Neural crest cell (in vitro differentiated cells): ENCODE measurements around the gene HOXD9. TPM values are rescaled to one million over a fixed set of nuclear protein-coding genes. Genes with fewer than 3 reads are reported as not detected.

Experiments used
- DNase-seq: peaks from one replicate; pipeline ENCODE4 v3.0.0; 2021; ENCODE audit warnings: low read depth, mixed read lengths, low spot score
- H3K27ac Mint-ChIP-seq: one replicate; pipeline ENCODE4 v1.8.0; 2021; ENCODE audit warnings: mild to moderate bottlenecking, mixed read lengths; ENCODE audit not compliant: unreplicated experiment
- H3K27me3 Mint-ChIP-seq: 2 replicates; pipeline ENCODE4 v1.8.0; 2021; ENCODE audit warnings: low read depth, mild to moderate bottlenecking, mixed read lengths
- H3K36me3 Mint-ChIP-seq: 2 replicates; pipeline ENCODE4 v1.8.0; 2021; ENCODE audit warnings: low read depth, mild to moderate bottlenecking, mixed read lengths
- H3K4me1 Mint-ChIP-seq: 2 replicates; pipeline ENCODE4 v1.8.0; 2021; ENCODE audit warnings: mixed read lengths
- H3K4me3 Mint-ChIP-seq: one replicate; pipeline ENCODE4 v1.8.0; 2021; ENCODE audit warnings: mild to moderate bottlenecking, mixed read lengths
- H3K9me3 Mint-ChIP-seq: 2 replicates; pipeline ENCODE4 v1.8.0; 2021; ENCODE audit warnings: mixed read lengths
- CTCF ChIP-seq: fragments of 200-600 bp; sonication (generic); conservative IDR thresholded peaks from 2 replicates; pipeline ENCODE4 v1.5.0; 2021; ENCODE audit warnings: antibody characterized with exemption, mild to moderate bottlenecking
- total RNA-seq: library from RNA; stranded (reverse); gene quantifications from 2 replicates; pipeline ENCODE4 v1.2.1, GENCODE V29; 2021

The HOXD9 gene
- total RNA-seq, 1 donor from 2014 or later, result not detected

DNA sequence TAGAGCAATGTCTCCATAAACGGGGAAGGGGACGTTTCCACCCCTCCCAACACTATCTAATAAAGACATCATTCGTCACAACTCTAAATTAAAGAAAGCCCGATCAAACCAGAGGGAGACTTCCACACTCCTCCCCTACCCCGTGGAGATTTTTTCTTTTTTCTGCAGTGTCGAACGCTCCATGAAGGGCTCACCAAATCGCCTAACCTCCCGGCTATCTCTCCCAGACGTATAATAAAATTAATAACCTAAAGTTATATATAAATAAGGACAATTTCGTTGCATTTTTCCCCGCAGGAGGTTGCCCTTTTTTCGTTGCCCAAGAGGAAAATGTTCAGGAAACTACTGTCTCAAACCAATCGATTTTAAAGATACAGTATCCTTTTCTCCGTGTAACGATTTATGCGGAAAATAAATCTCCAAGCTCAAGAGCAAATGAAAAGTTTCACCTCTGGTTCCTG is 41.1 kb upstream of the HOXD9 start:
- Mint-ChIP-seq H3K4me1 (peaks cover 13% of the 10 kb centered on the region), H3K27me3 (peaks cover 96% of the 10 kb centered on the region), H3K9me3 (no peaks in the 10 kb centered on the region), H3K4me3 (peak overlapping the region; percentile 79), H3K36me3 (peaks cover 6% of the 10 kb centered on the region), H3K27ac (no peak overlapping the region)
- DNase-seq, result no peak
- TF ChIP-seq CTCF, result no peak

- Mint-ChIP-seq H3K27me3 (peaks cover 96% of the 10 kb centered on the region), H3K36me3 (peaks cover 6% of the 10 kb centered on the region), H3K4me1 (peaks cover 13% of the 10 kb centered on the region), H3K9me3 (no peaks in the 10 kb centered on the region), H3K27ac (no peak overlapping the region), H3K4me3 (peak overlapping the region; percentile 66)
- no peak for DNase-seq
- no peak for TF ChIP-seq CTCF
These were observed 40.5 kb upstream of the HOXD9 start for GRCh38 chr2:176081837-176082524.

- Mint-ChIP-seq H3K4me1 (peaks cover 13% of the 10 kb centered on the region), H3K9me3 (no peaks in the 10 kb centered on the region), H3K36me3 (peaks cover 6% of the 10 kb centered on the region), H3K27me3 (peaks cover 96% of the 10 kb centered on the region), H3K4me3 (peak overlapping the region; percentile 66), H3K27ac (no peak overlapping the region)
- TF ChIP-seq CTCF, result no peak
- DNase-seq, result no peak
These were observed 40.0 kb upstream of the HOXD9 start for GRCh38 chr2:176082525-176082823.

DNA sequence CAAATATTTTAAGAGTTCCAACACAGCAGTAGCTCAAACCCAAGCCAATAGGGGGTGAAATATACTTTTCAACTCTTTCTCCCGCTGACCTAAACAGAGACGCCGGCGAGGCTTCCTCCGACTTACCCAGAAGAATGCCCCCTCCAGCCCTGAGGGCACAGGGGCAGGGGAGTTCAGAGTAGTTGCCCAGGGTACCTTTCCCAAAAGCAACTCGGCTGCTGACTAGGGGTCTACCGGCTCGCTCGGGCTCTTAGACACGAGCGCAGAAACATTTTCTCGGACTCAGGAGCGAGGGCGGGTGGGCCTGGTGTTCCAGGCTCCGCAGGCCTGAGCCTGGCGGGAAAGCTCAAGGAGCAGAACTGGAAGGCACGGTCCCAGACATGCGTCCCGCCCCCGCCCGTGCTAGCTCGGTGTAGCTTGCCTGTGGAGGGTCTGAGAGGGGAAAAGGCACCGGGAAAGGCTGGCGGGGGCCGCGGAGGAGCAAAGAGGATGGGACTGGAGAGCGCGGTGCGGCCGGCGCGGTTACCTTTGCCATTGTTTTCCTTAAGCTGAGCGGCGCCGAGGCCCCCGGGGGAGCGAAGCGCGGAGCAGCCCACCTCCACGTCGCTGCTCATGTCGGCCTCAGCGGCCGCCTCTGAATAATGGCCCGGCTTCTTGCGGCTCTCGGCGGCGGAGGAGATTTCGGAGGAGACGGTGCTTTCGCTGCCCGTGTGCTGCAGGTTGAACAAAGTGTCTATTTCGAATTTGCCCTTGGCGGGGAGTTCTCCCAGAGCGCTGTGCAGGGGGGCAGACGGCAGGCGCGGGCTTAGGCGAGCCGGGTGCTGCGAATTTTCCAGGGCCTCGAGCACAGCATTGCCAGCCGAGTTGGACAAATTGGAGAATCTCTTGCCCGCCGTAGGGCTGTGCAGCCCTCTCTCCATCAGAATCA is 39.4 kb upstream of the HOXD9 start:
- Mint-ChIP-seq H3K27me3 (peaks cover 98% of the 10 kb centered on the region), H3K4me3 (peak overlapping the region; percentile 66), H3K4me1 (peaks cover 16% of the 10 kb centered on the region), H3K9me3 (no peaks in the 10 kb centered on the region), H3K36me3 (peaks cover 6% of the 10 kb centered on the region), H3K27ac (no peak overlapping the region)
- DNase-seq, result no peak
- no peak for TF ChIP-seq CTCF

DNA sequence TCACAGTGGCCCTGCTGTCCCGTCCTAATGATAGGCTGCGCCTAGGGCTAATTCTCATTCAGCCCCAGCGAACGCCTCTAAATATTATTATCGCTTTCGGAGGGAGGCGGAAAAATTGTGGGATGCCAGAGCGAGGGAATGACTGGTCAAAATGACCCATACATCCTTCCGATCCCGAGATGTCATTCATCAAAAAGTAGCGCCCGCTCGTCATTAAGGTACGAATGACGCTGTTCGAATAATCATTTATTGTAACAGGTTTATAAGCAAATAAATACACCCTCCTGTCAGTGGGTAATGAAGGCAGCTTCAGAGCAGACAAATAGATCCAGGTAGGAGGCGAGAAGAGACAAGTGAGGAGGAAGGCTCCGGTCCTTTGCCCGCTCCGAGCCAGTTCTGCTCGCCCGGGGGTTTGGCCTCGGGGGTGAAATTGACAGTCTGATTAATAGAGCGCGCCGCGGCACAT is 38.7 kb upstream of the HOXD9 start, which contains the start of gene EVX2:
Gene EVX2, minus strand, starts transcription at position 167 of the 466 bp plus-strand sequence. CDS start 186 bp downstream, outside the sequence.
- H3K36me3 Mint-ChIP-seq, result peaks cover 8% of the 10 kb centered on the region
- H3K27ac Mint-ChIP-seq, result no peak within 1 kb of the TSS
- peak within 1 kb of the TSS; percentile 66 for H3K4me3 Mint-ChIP-seq
- peaks cover 98% of the 10 kb centered on the region for H3K27me3 Mint-ChIP-seq
- no peak for DNase-seq
- H3K4me1 Mint-ChIP-seq, result peaks cover 19% of the 10 kb centered on the region
- no peak for TF ChIP-seq CTCF
- H3K9me3 Mint-ChIP-seq, result no peaks in the 10 kb centered on the region
